Activated CD4-positive, alpha-beta T cell treated with anti-CD3 and anti-CD28 coated beads for 4 hours (primary cell): ENCODE data around the gene DENND2D.

Experiments used
- DNase-seq, 2 donors: peaks; one replicate each; pipeline ENCODE4 v3.0.0-alpha.2; 2020

Gene DENND2D, protein sequence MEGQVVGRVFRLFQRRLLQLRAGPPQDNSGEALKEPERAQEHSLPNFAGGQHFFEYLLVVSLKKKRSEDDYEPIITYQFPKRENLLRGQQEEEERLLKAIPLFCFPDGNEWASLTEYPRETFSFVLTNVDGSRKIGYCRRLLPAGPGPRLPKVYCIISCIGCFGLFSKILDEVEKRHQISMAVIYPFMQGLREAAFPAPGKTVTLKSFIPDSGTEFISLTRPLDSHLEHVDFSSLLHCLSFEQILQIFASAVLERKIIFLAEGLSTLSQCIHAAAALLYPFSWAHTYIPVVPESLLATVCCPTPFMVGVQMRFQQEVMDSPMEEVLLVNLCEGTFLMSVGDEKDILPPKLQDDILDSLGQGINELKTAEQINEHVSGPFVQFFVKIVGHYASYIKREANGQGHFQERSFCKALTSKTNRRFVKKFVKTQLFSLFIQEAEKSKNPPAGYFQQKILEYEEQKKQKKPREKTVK

DNA sequence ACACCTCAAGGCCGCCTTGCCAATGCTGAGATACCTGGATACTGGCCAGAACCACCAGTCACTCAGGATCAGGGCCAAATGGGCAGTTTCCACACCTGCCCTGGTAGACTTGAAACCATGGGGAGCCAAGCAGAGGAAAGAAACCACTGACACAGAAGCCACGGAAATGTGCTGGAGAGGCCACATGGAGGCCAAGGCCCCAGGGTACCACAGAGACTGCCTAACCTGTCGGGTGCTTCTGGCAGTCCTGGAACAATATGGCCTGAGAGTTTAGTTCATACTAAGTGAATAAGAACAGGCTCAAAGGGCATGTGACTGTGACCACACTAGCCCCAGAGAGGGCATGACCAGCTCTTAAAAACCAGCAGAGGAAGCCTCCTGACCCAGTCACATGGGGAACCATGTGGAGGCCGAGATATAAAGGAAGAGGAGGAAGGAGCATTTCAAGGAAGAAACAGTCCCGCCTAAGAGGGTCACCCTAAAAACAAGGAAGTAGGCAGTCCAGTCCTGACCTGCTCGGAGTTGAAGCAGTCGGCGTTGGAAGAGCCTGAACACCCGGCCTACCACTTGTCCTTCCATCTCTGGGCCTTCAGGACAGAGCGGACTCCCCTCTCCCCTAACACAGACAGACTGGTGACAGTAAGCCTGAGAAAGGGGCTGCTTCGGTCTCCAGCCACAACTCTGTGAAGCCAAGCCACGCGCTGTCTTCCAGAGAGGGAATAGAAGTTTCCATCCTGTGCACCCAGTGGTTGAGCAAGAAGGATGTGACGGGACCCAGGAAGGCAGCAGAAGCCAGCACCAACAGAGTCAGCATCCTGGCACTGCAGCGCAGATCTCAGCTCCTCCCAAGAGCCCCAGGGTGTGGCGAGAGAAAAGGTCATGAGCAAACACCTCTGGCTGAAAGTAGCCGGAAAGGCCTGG, at the start of gene DENND2D:
DENND2D (minus strand) TSS at position 766 of the 921 bp plus-strand sequence; CDS start at position 579, 187 bp downstream.
- DNase-seq: peak; percentile 61 to 64

DNA sequence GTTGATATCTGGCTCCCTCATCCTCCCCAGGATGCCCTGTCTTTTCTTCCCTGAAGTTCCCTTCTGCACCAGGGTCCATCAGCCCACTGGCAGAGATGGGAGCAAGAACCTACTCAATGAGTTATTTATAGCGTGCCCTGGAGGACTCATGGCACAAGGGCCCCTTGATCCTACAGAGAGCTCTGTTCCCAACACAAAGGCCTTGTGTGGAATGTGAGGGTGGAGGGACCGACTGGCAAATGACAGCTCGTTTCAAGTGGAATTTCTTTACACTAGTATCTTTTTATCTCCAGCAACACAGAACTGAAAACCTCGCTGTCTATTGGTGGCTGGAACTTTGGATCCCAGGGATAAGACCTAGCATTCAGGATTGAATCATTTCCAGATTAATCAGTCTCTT, 49.5 kb upstream of the DENND2D start:
- no peak for DNase-seq

DNA sequence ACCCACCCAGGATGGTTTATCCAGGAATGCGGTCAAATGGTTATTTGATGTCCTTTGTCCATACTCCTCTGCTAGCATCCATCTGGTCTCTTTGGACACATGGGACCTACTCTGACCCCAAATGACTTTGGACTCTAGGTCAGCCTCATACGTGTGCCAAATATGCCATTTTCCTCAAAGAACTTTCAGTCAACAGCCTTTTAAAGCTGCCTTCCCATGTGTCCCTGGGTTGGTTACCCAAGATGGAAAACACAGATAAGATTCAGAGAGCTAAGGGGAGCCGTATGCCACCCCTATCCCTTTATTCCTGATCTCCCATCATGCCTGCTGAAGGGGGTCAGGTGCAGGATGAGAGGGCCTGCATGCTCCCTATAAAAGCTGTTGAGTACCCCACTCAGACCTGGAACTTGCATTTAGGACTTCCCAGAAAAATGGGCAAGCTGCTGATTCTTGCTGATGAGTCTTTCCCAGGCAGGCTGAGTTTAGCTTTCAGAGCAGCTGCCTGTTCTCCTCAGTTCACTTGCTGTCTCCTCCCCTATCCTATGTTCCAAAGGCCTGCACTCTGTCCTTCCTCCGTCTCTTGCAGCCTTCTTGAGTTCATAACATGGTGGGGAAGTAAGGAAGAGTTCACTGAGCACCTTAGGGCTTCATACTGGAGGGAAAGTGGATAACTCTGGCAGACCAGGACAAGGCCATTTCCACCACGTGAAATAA, 46.8 kb upstream of the DENND2D start:
- DNase-seq: no peak

DNA sequence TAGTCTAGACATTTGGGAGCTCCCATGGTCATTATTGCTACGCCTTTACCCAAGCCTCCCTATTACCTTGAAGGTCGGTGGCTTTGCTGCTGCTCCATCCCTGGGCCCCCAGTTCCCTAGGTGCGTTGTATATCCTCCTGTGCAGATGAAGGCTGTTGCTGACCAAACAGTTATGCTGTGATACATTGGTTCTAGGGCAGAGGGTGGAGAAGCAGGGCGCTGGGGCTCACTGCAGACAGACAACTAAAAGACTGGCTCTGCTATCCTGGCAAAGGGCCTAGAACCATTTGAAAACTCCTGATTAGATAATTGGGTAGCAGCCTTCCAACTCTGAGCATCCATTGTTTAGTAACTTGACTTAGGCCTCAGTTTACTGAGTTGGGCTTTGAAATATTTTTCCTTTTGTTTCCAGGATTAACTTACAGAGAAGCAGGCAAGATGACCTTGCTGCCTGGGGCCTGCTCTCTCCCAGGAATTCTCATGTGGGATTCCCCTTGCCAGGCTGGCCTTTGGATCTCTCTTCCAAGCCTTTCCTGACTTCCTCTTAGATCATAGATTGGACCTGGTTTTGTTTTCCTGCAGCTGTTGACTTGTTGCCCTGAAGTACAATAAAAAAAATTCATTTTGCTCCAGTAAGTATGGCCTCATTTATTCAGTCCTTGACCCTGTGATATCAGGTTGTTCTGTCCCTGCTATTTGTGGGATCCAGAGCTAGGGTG, 42.5 kb upstream of the DENND2D start:
- DNase-seq: no peak

DNA sequence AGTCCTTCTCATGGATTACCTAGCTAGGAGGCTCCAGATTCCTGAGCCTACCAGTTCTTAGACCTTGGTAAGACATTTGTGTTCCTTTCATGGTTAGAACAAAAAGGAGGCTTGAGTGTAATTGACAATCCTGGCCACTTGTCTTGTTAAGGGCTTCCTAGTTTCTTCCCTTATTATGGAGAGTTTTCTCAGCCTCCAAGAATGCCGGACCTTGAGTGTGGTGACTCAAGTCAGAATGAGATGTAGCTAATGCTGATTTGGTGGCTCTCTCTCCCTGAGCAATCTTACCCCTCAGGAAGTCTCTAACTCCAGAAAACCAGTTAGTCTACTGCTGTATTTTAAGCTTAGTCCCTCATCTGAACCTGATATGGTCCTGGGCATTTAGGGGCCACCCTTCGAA, 41.4 kb upstream of the DENND2D start:
- DNase-seq: no peak

DNA sequence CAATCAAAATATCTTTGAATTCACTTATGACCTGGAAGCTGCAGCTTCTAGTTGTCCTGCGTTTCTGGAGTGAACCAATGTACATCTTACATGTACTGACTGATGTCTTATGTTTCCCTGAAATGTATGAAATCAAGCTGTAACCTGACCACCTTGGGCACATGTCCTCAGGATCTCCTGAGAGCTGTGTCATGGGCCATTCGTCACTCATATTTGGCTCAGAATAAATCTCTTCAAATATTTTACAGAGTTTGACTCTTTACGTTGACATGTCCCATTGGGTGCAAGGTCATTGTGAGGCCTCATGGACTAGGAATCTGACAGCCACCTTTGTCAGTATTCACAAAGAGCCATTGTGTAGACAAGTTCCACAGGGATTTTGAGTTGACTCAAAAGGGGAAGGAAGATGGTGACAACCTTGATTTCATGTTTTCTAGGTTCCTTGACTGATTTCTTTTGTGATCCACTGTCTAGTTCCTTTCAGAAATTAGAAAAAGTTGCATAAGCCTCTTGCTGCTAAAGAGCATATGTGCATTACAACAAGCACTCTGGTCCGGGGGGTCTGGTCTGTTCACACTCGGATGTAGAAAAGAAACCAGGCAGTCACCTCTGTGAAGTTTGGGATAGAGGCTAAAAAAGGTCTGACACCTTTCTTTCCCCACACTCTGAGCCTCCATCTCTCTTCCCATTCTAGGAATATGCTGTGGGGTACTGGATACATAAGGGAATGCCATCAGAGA, 37.8 kb upstream of the DENND2D start:
- no peak for DNase-seq

DNA sequence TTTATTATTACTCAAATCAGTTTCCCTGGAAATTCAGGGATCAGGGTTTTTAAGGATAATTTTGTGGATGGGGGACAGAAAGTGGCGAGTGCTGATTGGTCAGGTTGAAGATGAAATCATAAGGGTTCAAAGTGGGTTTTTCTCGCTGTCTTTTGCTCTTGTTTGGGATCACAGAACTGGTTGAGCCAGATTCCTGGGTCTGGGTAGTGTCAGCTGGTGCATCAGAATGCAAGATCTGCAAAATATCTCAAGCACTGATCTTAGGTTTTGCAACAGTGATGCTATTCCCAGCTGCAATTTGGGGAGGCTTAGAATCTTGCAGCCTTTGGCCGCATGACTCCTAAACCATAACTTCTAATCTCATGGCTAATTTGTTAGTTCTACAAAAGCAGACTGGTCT, 36.4 kb upstream of the DENND2D start:
- DNase-seq: no peak

DNA sequence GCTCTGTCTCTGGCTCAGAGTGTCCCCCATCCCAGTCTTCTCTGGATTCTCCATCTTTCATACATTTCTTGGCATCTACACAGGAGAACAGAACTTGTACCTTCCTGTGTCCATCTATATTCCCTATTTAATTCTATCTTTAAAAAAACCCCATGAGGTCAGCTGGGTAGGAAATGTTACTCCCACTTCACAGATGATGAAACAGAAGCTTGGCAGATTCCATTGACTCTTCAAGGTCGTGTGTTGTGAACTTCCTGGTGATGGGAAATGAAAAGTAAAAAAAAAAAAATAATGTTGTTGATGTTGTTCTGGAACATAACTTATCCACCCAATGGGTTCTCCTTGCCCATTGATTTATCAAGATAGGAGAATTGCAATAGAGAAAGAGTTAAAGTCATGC, 35.9 kb upstream of the DENND2D start:
- DNase-seq: no peak

DNA sequence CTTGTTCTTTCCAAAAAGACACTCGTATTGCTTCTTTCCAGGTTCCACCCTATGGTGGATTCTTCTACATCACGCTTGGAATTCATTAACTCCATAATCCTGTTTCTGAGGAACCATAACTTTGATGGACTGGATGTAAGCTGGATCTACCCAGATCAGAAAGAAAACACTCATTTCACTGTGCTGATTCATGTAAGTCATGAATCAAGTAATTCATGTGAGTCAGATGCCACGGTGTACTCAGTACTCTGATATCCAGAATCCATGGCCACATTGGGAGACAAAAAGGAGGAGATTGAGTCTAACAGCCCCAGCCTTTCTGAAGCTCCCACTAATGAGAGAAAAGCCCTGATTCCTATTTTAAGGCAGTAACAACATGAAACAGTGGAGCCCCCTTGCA, 34.4 kb upstream of the DENND2D start:
- no peak for DNase-seq

DNA sequence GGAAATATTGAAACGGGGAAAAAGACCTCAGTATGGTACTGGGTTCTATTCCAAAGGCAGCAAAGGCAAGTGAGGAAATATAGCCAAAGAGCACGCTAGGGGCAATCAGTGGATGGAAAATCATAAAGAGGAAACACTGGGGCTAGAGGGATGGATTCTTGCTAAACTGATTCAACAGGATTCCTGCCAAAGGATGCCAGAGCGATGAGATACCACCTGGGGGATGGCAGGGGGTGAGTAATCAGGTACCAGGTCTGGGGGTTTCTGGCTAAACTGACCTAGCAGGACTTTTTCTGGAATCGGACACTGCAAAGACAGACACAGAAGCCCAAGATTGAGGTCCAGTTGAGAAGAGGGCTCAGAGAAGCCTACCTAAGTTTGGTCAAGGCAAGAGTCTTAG, 33.8 kb upstream of the DENND2D start:
- DNase-seq: no peak

DNA sequence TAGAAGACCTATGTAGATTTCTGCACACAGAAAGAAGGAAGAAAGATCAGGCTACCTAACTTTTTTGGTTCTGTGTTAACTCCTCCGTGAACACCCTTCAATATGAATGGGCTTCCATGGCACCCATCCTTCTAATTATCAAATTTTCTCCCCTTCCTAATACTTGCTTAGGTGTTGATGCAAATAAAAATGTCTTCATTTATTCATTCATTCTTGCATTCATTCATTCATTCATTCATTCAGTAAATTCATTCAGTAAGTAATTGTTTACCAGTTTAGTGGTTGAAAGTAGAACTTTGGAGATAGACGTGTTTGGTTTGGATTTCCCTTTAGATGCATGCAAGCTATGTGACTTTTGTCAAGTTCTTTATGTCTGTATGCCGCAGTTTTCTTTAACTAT, 31.7 kb upstream of the DENND2D start:
- no peak for DNase-seq

DNA sequence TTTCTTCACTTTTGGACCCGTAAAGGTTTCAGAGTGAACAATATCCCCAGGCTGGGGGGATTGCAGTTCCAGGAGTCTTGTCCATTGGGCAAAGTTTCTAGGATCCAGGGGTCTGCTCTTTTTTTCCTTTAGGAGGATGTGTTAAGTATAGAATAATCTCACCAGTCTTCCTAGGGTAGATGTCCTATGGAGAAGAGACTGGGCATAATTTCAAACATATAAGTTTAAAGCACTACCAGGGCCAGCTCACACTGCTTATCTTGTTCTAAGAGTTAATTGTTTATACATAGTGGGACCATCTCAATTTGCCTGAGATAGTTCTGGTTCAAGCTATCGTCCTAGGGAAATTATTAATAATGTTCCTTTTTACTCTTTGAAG, 28.3 kb upstream of the DENND2D start:
- DNase-seq: no peak

DNA sequence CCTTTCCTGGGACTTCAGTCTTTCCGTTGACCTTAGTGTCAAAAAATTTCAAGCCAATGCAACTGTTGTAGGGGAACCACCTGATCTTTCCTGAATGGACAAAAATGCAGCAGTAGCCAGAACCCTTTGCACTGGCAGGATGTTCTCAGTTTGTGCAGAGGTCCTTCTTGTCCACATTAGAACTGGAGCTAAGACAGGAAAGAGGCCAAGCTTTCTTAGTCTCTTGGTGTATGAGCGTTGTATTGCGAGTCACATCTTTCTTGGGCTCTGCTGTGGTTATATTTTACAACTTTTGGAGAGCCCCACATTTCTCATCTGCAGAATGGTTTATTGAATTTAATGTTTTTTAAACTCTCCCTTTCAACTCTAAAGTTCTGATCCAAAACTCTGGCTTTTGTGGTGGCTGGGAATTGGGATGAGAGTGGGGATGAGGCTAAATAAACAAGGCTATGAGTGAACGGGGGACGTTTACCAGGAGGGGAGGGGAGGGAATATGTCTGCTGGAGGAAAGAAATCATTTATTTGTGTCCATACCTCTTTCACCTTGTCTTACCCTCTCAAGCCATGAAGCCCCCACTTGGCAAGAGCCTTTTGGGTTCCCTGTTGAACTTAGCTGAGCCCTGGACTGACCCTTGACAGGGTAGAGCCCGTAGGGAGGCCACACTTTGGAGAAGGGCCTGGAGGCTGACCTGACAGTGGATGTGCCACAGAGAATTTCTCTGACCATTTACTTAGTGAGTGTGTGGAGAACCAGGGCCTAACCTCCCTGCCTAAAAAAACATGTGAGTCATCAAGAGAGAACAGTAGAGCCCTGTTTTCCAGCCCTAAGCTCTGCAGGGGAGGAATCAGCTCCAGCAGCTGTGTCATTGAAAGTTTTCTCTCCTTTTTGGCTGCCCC, 27.7 kb upstream of the DENND2D start:
- DNase-seq: no peak

DNA sequence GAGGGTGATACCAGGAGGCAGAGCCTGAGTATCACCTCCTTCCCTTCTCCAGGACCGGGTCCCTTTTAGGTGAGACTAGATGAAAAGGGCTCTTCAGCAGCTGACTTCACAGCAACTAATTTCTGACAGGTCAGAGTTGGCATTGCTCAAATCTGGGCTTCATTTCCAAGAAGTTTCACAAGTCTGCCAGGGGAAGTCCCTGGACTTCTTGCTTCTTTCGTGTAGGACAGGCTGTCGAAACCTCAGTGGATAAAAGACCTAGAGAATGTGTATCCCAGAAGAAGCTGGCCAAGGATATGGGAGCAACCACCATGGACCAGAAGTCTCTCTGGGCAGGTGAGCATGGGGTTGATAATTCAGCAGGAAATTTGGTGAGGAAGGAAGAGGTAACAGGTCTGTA, 27.0 kb upstream of the DENND2D start, which contains the start of gene CHI3L2:
CHI3L2 (plus strand) TSS at position 280 of the 400 bp plus-strand sequence; CDS start at position 297, 17 bp downstream.
- DNase-seq: no peak

DNA sequence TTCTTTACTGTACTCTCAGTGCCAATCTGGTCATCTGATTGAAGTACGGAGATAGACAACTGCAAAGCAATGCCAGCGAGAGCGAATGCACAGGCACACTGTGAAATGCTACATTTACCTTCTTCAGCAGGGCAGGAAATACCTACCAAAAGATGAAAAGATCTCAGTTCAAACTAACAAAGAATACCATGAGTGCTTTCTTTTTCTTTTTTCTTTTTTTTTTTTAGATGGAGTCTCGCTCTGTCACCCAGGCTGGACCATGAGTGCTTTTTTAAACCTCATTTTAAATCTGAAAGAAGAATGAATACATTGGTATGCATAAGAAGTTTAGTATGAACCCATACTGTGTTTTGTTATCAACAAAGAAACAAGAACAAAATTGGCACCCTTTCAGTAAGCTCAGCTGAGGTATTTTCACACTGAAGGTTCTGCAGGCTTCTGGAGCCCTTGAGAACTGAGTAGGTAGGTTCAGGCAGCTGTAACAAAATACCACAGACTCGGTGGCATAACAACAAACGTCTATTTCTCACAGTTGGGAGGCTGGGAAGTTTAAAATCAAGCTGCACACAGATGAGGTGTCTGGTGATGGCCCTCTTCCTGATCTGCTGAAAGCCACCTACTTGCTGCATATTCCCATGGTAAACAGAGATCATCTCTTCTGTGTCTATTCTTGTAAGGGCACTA, 25.4 kb upstream of the DENND2D start:
- no peak for DNase-seq

DNA sequence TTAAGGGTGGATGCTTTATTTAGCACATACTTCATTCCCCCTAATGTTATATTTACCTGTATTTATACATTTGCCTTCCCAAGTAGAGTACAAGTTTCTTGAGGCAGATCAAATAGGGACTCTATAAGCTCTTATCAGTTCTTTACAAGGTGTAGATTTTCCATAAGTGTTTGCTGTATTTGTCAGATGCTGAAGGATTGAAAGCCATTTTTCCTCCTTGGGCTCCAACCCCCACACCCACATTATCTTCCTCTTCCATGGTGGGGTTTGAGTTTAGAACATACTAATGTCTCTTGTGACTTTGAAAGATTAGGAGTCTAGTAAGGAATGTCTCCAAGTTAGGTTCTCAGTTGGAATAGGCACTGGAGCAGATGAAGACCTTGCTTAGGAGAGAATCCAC, 24.6 kb upstream of the DENND2D start:
- no peak for DNase-seq

DNA sequence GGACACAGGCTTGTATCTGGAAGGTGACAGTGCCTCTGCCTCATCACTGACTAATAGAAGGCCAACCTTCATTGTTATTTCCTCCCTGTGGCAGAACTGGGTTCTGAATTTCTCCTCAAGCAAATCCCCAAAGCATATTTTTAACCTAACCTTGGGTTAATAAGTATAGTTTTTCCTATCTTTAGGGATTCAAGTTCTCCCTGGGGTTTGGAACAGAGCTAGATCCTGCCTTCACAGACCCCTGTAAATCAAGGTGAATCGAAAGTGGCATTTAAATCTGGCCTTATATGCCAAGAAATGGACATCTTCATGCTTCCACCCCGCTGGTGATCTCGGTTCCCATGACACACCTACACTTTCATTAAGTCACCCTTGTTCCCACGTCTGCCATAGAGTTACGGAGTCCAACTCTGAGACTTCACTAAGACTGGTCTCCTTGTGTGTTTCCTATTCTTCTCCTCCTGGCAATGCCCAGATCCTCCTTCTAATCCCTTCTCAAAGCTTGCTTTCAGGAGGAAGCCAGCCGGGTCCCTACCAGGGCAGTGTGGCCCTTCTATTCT, 22.8 kb upstream of the DENND2D start:
- DNase-seq: no peak

DNA sequence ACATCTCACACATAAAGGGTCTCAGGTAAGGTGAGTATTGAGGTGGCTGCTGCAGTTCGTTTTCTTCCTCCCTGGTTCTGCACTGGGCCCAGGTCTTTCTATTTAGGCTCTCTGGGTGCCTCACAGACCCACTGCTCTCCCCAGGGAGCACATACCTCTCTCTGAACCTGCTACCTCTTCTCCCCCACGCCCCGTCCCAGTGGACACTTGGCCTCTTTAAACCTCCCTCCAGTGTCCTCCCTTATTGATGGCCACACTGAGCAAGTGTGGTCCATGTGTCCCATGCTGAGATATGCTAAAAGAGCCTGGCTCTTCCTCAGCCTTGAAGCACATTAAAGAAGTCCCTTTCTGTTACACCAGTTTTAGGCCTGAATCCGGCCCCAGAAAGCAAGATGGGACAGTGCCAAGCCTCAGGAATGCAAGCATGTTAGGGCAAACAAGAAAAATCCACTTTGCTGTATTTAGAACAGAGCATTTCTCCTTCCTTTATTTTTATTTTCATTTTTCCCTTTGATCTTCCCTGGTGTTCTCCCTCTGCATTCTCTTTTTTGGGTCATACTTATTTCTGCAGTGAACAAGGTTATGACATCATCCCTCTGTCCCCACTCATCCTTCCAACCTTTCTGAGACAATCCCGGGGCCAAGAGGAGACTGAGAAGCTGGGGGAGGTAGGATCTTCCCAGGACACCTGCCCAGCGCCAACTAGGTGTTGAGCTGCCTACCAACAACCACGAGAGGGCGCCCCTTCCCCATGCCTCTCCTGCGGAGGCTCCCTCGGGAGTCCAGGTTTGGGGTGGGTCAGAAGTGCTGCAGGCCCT, 22.1 kb upstream of the DENND2D start:
- DNase-seq: peak; percentile 73 to 84
